WTC11 (cell line): Measurements from ENCODE around the gene RNF149. TPM values are rescaled to one million over a fixed set of nuclear protein-coding genes. Genes with fewer than 3 reads are reported as not detected.

Source experiments
- ATAC-seq: fragments of 200-7000 bp; cut with Tn5 transposase; 2 replicates; pipeline ENCODE4 v1.10.0; 2021; ENCODE audit warnings: mild to moderate bottlenecking, moderate library complexity
- CTCF ChIA-PET: fragments of 300-600 bp; sonication (Branson Sonifier 250); formaldehyde crosslinking; loops from one replicate; lab custom pipeline; 2021; ENCODE audit warnings: antibody characterized with exemption; lab: Charles Lee
- POLR2A ChIA-PET: fragments of 350-600 bp; sonication (Branson Sonifier 250); formaldehyde crosslinking; loops from one replicate; lab custom pipeline; 2021; ENCODE audit warnings: antibody characterized with exemption; lab: Charles Lee
- DNase-seq: peaks from one replicate; pipeline ENCODE4 v3.0.0; 2021; ENCODE audit warnings: low spot score
- H3K27ac Mint-ChIP-seq: 2 replicates; pipeline ENCODE4 v1.8.0; 2021; ENCODE audit warnings: mixed read lengths
- H3K27me3 Mint-ChIP-seq: 2 replicates; pipeline ENCODE4 v1.8.0; 2021; ENCODE audit warnings: low read depth, mild to moderate bottlenecking, moderate library complexity, mixed read lengths
- H3K36me3 Mint-ChIP-seq: 2 replicates; pipeline ENCODE4 v1.8.0; 2021; ENCODE audit warnings: mixed read lengths
- H3K4me1 Mint-ChIP-seq: 2 replicates; pipeline ENCODE4 v1.8.0; 2022; ENCODE audit warnings: mixed read lengths
- H3K4me3 Mint-ChIP-seq: 2 replicates; pipeline ENCODE4 v1.8.0; 2021; ENCODE audit warnings: mild to moderate bottlenecking, moderate library complexity, mixed read lengths
- H3K9me3 Mint-ChIP-seq: 2 replicates; pipeline ENCODE4 v1.8.0; 2021; ENCODE audit warnings: mixed read lengths
- ATF1 ChIP-seq: sonication (generic); formaldehyde crosslinking; IDR thresholded peaks from 2 replicates; pipeline ENCODE4 v1.8.1; 2023; ENCODE audit warnings: mild to moderate bottlenecking, moderate library complexity, missing genetic modification reagents
- ELF4 ChIP-seq: sonication (generic); formaldehyde crosslinking; IDR thresholded peaks from 2 replicates; pipeline ENCODE4 v1.8.1; 2022; ENCODE audit warnings: low read depth, mild to moderate bottlenecking, moderate library complexity, missing genetic modification reagents
- EMX1 ChIP-seq: fragments of 250-450 bp; sonication (Bioruptor Pico); IDR thresholded peaks from 2 replicates; pipeline ENCODE4 v1.8.0; 2021; ENCODE audit warnings: mild to moderate bottlenecking
- GTF2I ChIP-seq: fragments of 250-450 bp; sonication (Bioruptor Pico); conservative IDR thresholded peaks from 2 replicates; pipeline ENCODE4 v1.4.0; 2021; ENCODE audit warnings: mild to moderate bottlenecking
- JUN ChIP-seq: sonication (generic); formaldehyde crosslinking; IDR thresholded peaks from 2 replicates; pipeline ENCODE4 v1.8.0; 2023; ENCODE audit warnings: mild to moderate bottlenecking, missing genetic modification reagents
- NFATC4 ChIP-seq: fragments of 250-450 bp; sonication (Bioruptor Pico); IDR thresholded peaks from 2 replicates; pipeline ENCODE4 v1.9.0; 2021; ENCODE audit warnings: mild to moderate bottlenecking
- NFYB ChIP-seq: sonication (generic); formaldehyde crosslinking; conservative IDR thresholded peaks from 2 replicates; pipeline ENCODE4 v1.8.0; 2022; ENCODE audit warnings: low read depth, missing genetic modification reagents
- NR2C2 ChIP-seq: sonication (generic); formaldehyde crosslinking; IDR thresholded peaks from 2 replicates; pipeline ENCODE4 v1.8.0; 2022; ENCODE audit warnings: mild to moderate bottlenecking, missing genetic modification reagents
- SMAD4 ChIP-seq: sonication (generic); formaldehyde crosslinking; IDR thresholded peaks from 2 replicates; pipeline ENCODE4 v1.8.0; 2022; ENCODE audit warnings: mild to moderate bottlenecking, missing genetic modification reagents
- USF1 ChIP-seq: sonication (generic); formaldehyde crosslinking; IDR thresholded peaks from 2 replicates; pipeline ENCODE4 v1.8.0; 2022; ENCODE audit warnings: mild to moderate bottlenecking, missing genetic modification reagents
- ZBTB43 ChIP-seq: sonication (generic); formaldehyde crosslinking; IDR thresholded peaks from 2 replicates; pipeline ENCODE4 v1.8.1; 2023; ENCODE audit warnings: mild to moderate bottlenecking, missing genetic modification reagents
- ZNF396 ChIP-seq: fragments of 250-450 bp; sonication (Bioruptor Pico); IDR thresholded peaks from 2 replicates; pipeline ENCODE4 v1.8.0; 2021; ENCODE audit warnings: mild to moderate bottlenecking, moderate library complexity, borderline replicate concordance
- ZNF532 ChIP-seq: fragments of 250-450 bp; sonication (Bioruptor Pico); IDR thresholded peaks from 2 replicates; pipeline ENCODE4 v1.9.0; 2021; ENCODE audit warnings: mild to moderate bottlenecking, borderline replicate concordance
- ZSCAN18 ChIP-seq: fragments of 250-450 bp; sonication (Bioruptor Pico); IDR thresholded peaks from 2 replicates; pipeline ENCODE4 v2.1.2; 2022; ENCODE audit warnings: mild to moderate bottlenecking, moderate library complexity
- total RNA-seq: library from RNA; stranded (reverse); gene quantifications from 3 replicates; pipeline ENCODE4 v1.2.3, GENCODE V29; 2021
- TF ChIP-seq, protein P1 (sequence below): sonication (generic); formaldehyde crosslinking; IDR thresholded peaks from 2 replicates; pipeline ENCODE4 v1.8.1; 2022; ENCODE audit warnings: low read depth, missing genetic modification reagents, borderline replicate concordance
- TF ChIP-seq, protein P2 (sequence below): sonication (generic); formaldehyde crosslinking; IDR thresholded peaks from 2 replicates; pipeline ENCODE4 v1.8.1; 2023; ENCODE audit warnings: mild to moderate bottlenecking, moderate library complexity, missing genetic modification reagents
- TF ChIP-seq, protein P3 (sequence below): fragments of 250-450 bp; sonication (Bioruptor Pico); IDR thresholded peaks from 2 replicates; pipeline ENCODE4 v1.9.0; 2021; ENCODE audit warnings: moderate library complexity, mild to moderate bottlenecking, inconsistent platforms, borderline replicate concordance

RNF149 gene
- total RNA-seq, 1 experiment from 2014 or later = 25.6 TPM

DNA sequence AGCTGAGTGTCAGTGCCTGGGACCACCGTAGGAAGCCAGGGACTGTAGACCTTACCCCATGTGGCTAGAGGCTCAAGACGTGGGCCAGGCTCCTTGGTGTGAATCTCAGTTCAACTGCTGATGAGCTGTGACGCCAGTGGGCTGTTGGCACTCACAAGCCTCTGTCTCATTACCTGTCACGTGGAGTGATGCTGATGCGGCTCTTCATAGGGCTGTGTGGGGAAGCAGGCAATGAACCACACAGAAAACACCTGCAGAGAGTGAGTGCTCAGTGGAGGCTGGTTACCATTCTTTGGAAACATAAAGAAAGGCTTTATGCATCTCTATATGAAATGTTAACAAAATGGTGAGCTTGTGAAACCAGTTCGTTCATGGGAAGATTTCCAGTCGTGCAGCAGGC lies 42.7 kb upstream of the RNF149 start (continued):
- TF ChIP-seq, protein P1, sequence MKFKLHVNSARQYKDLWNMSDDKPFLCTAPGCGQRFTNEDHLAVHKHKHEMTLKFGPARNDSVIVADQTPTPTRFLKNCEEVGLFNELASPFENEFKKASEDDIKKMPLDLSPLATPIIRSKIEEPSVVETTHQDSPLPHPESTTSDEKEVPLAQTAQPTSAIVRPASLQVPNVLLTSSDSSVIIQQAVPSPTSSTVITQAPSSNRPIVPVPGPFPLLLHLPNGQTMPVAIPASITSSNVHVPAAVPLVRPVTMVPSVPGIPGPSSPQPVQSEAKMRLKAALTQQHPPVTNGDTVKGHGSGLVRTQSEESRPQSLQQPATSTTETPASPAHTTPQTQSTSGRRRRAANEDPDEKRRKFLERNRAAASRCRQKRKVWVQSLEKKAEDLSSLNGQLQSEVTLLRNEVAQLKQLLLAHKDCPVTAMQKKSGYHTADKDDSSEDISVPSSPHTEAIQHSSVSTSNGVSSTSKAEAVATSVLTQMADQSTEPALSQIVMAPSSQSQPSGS (CRISPR knock-in tag) = no peak
- TF ChIP-seq, protein P2, sequence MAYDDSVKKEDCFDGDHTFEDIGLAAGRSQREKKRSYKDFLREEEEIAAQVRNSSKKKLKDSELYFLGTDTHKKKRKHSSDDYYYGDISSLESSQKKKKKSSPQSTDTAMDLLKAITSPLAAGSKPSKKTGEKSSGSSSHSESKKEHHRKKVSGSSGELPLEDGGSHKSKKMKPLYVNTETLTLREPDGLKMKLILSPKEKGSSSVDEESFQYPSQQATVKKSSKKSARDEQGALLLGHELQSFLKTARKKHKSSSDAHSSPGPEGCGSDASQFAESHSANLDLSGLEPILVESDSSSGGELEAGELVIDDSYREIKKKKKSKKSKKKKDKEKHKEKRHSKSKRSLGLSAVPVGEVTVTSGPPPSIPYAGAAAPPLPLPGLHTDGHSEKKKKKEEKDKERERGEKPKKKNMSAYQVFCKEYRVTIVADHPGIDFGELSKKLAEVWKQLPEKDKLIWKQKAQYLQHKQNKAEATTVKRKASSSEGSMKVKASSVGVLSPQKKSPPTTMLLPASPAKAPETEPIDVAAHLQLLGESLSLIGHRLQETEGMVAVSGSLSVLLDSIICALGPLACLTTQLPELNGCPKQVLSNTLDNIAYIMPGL = no peak
- TF ChIP-seq NR2C2 (CRISPR knock-in tag) = no peak
- TF ChIP-seq, all 79 proteins: peak for 0

GRCh38 chr2:101349893-101350662 lies 41.6 kb upstream of the RNF149 start:
- H3K4me1 Mint-ChIP-seq = peaks cover 8% of the 10 kb centered on the region
- H3K27me3 Mint-ChIP-seq = no peaks in the 10 kb centered on the region; the same call in 1 of the 2 replicates
- TF ChIP-seq ZBTB43 (CRISPR knock-in tag) (no peak), ZNF532 (no peak), GTF2I (CRISPR knock-in tag) (no peak), JUN (no peak), SMAD4 (CRISPR knock-in tag) (no peak), ZNF396 (CRISPR knock-in tag) (no peak), ELF4 (CRISPR knock-in tag) (no peak), NFATC4 (CRISPR knock-in tag) (no peak), NFYB (CRISPR knock-in tag) (no peak), ATF1 (no peak), USF1 (CRISPR knock-in tag) (no peak), EMX1 (no peak), ZSCAN18 (CRISPR knock-in tag) (no peak)
- TF ChIP-seq, protein P3, sequence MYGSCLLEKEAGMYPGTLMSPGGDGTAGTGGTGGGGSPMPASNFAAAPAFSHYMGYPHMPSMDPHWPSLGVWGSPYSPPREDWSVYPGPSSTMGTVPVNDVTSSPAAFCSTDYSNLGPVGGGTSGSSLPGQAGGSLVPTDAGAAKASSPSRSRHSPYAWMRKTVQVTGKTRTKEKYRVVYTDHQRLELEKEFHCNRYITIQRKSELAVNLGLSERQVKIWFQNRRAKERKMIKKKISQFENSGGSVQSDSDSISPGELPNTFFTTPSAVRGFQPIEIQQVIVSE (CRISPR knock-in tag) = no peak
- ChIA-PET POLR2A (no interaction called here), CTCF (interaction anchor here (0.8 to 2.8 kb wide), 10 partner anchors 8 to 69 kb away, joined by 3 to 16 read pairs (median 4); partner anchors contain the start of genes CREG2 and RNF149)
- no peaks in the 10 kb centered on the region for H3K36me3 Mint-ChIP-seq
- DNase-seq (no peak), ATAC-seq (no peak)
- H3K27ac Mint-ChIP-seq = peak overlapping the region; percentile 11; the same call in 1 of the 2 replicates
- no peak overlapping the region for H3K4me3 Mint-ChIP-seq
- no peaks in the 10 kb centered on the region for H3K9me3 Mint-ChIP-seq
